IPS-NIHi11 (cell line): ENCODE data around the gene OSBPL9.
"Not testable (repeated sequence)": the region's sequence is repeated elsewhere in the genome, so short reads cannot be mapped to it uniquely, and the experiment has no call there.

Experiments
- DNase-seq: peaks from one replicate; pipeline ENCODE4 v3.0.0; 2012; ENCODE audit warnings: mixed read lengths, low spot score

The OSBPL9 gene

DNA sequence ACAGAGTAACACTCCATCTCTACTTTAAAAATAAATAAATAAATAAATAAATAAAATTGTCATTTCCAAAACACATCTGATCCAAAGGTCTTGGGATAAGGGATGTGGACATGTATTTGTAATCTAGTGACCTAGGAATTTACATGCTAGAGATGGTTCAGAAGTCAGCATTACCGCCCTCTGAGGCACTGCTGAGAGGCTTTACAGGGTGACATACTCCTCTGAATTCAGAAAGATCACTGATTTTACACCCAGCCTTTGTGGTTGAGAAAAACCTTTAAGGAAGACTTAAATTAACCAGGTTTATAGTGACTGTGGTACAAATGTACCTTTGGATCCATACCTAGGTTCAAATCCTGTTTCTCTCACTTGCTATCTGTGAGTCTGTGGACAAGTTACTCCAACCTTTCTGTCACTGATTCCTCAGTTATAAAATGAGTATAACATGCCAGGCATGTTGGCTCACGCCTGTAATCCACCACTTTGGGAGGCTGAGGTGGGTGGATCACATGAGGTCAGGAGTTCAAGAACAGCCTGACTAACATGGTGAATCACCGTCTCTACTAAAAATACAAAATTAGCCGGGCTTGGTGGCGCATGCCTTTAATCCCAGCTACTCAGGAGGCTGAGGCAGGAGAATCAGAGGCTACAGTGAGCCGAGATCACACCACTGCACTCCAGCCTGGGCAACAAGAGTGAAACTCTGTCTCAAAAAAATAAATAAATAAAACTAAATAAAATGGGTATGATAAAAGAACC lies 20.1 kb downstream of the OSBPL9 start:
- DNase-seq: no peak

DNA sequence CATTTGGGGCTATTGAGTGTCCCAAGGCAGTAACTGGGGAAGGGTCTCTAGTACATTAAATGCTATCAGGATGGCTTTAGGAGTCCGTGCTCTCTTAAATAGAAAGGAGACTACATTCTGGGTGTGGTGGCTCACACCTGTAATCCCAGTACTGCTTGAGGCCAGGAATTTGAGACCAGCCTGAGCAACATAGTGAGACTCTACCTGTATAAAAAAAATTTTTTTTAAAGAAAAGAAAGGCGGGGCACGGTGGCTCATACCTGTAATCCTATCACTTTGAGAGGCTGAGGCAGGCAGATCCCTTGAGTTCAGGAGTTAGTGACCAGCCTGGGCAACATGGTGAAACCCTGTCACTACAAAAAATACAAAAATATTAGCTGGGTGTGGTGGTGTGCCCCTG lies 21.5 kb downstream of the OSBPL9 start:
- no peak for DNase-seq

DNA sequence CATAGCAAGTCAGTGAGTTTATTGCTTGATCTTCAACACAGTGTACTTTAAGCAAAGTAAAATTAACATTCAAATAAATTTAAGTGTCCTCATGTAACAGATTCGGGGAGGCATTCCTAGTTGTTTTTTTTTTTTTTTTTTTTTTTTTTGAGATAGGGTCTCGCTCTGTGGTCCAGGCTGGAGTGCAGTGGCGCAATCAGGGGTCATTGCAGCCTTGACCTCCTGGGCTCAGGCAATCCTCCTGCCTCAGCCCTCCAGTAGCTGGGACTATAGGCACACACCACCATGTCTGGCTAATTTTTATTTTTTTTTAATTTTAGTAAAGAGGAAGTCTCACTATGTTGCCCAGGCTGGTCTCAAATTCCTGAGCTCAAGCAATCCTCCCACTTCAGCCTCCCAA lies 22.8 kb downstream of the OSBPL9 start:
- DNase-seq: no peak

DNA sequence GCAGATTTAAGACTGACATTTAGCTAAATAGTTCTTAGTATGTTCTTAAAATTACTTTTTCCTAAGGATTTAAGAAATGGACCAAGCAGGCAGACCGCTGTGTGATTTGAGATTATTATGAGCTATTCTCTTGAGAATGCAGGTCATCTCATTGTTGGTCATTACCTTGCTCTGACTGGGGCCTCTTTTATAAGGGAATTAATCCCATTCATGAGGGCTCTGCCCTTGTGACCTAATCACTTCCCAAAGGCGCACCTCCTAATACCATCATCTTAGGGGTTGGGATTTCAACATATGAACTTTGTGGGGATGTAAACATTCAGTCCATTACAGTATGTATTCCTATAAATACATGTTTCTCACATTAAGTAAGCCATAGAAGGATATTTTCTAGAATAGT lies 24.2 kb downstream of the OSBPL9 start:
- DNase-seq: no peak

DNA sequence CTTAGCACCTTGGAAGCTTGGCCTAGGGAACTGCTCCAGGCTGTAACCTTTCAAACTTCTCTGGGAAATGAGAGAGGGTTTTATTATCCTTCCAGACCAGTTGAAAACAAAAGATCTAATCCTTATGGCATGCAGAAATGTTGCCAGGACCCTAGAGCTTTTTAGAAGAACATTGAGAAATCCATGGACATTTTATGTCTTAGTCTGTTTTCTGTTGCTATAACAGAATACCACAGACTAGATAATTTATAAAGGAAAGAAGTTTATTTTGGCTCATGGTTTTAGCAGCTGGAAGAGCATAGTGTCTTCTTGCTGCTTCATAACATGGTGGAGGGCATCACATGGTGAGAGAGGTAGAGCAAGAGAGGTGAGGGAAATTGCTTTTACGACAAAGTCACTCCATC lies 25.8 kb downstream of the OSBPL9 start:
- DNase-seq: no peak

DNA sequence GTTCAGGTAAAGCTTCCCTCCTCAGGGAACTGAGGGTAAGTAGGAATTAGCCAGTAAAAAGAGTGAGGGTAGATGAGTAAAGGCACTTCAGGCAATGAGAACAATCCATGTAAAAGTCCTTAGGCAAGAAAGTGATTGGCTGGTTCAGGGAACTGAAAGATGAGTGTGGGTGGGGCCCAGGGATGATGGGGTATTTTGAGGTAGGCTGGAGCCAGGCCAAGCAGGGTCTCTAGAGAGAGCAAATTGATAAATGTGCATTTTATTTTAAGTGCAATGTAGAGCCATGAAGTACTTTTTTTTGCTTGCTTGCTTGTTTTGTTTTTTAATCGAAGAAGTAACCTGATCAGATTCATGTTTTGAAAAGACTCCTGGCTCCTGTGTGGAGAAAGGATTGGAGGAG lies 26.5 kb downstream of the OSBPL9 start:
- peak; percentile 8 for DNase-seq

DNA sequence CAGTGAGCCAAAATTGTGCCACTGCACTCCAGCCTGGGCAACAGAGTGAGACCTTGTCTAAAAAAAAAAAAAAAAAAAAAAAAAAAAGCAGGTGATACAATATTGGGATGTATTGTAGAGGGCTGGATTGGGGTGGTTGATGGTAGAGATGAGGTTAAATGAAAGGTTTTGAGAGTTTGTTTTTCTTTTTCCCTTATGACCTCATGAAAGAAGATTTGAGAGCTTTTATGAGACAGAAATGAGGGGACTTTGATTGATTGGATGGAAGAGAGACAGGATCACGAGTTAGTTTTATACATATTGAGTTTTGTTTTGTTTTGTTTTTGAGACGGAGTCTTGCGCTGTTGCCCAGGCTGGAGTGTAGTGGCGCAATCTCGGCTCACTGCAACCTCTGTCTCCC lies 27.1 kb downstream of the OSBPL9 start:
- no peak for DNase-seq

DNA sequence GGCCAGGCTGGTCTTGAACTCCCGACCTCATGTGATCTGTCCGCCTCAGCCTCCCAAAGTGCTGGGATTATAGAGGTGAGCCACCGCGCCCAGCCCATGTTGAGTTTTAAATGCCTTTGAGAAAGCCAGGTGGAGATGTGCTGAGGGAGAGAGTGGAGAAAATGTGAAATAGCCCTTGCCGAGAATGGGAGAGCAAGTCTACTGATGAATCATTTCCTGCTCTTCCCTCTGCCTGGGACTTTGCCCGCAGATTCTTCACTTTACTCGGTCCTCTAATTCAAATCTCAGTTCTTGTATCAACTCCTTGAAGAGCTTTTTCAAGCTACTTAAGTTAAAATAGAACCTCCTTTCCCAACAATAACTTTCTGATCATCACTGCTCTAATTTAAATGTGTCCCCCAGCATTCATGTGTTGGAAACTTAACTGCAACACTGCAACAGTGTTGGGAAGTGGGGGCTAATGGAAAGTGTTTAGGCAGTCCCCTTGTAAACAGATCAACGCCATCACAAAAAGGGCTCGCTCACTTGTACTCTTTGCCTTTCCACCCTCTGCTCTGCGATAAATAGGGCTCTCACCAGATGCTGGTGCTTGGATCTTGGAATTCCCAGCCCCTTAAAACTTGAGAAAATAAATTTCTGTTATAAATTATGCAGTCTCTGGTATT lies 27.8 kb downstream of the OSBPL9 start:
- DNase-seq: no peak

DNA sequence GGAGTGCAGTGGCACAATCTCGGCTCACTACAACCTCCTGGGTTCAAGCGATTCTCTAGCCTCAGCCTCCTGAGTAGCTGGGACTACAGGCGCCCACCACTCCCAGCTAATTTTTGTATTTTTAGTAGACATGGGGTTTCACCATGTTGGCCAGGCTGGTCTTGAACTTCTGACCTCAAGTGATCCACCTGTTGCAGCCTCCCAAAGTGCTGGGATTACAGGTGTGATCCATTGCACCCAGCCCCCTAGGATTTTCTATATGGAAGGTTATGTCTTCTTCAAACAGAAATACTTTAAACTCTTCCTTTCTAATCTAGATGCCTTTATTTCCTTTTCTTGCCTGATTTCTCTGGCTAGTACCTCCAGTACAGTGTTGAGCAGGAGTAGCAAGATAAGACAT lies 29.7 kb downstream of the OSBPL9 start:
- DNase-seq: not testable (repeated sequence)

DNA sequence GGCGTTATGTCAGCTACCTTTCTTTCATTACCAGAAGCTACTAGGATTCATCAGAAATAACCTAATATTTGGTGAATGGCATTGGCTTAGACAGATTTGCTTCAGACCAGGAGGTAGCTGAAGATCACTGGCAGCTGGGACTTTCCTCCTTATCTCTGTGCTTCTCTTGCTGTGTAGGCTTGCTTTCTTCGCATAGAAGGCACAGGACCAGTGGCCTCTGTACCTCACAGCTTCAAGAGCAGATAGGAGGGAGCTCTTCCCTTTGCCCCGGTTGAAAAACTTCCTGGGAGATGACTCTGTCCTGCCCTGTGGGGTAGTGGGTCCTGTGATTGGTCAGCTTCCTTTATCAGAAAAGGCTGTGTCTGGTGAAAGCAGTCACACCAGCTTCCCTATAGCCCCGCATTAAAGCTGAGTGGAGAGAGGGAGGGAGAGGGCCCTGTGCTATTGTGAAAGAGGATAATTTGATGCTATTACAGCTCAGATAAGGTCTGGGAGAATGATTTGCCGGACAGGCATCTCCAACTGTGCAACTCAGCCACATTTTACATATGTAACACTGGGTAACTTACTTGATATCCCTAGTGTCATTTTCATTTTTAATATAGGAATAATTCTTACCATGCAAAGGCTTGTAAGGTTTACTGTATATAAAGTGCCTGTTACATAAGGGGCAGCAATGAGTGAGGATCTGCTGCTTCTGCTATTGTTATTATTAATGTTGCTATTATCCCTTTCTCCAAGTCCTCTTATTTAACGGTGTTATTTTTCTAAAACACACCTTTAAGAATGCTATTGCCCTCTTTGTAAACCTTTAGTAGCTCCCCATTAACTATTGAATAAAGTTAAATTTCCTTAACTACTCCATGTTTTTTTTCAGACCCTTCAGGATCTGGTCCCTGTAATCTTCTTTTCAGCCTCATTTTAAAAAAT lies 31.6 kb downstream of the OSBPL9 start:
- peak; percentile 31 for DNase-seq

DNA sequence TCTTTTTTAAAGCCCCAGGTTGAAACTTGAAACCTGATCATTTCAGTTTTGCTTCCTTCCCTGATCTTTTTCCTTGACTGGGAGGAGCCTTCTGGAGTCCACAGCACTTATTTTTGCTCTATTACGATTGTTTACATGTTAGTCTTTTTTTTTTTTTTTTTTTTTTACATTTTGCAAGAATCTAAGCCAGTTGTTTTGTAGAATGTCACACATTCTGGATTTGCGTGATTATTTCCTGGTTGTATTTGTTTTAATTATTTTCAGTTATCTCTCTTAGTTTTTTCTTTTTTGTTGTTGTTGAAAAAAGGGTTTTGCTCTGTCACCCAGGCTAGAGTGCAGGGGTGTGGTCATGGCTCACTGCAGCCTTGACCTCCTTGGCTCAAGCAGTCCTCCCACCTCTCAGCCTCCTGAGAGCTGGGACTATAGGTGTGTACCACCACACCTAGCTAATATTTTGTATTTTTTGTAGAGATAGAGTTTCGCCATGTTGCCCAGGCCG lies 32.8 kb downstream of the OSBPL9 start:
- DNase-seq: no peak

DNA sequence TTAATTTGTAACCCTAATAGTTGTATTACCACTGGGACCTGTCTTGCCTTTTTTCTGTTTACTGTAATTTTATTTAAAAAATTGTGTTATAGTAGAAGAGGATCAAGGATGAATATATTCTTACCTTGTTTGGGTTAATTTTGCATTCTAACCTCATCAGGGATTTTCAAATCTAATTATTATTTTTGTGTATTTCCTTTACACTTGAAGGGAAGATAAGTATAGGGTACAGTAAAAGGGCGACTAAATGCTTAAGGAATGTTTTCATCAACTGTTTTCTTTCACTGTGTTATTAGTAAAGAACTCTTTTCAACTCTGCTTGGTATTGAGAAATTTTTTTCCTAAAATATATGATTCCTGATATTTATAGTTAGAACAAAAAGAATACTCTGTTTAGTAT lies 33.3 kb downstream of the OSBPL9 start:
- no peak for DNase-seq

DNA sequence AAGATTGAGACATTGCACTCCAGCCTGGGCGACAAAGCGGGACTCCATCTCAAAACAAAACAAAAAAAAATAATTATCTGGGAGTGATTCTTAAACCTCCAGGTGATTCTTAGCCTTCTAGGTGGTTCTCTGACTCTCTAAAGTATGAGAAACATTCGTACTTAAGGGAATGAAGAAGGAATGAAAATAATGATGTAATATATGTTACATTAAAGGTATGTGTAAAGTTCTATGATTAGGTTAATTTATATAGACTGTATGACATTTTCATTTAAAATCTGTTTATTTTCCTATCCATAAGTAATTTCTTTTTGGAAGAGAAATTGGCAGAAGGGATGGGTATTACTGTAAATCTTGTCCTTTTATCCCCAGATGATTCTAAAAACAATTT lies 34.7 kb downstream of the OSBPL9 start:
- DNase-seq: no peak

DNA sequence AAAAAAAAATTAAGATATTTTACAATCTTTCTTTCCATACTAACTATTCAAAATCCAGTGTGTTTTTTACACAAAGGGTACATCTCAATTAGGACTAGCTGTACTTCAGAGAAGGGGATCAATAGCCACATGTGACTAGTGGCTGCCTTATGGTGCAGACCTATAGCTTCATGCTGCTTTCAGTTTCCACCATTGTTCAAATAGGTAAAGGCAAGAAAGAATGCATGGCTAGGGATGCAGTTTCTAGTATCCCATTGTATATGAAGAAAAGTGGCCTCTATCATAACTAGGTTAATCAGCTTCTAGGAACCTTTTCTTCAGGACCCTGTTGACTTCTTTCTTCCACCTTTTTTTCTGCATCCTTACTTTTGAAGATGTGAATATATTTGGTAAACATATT lies 35.7 kb downstream of the OSBPL9 start:
- DNase-seq: no peak

DNA sequence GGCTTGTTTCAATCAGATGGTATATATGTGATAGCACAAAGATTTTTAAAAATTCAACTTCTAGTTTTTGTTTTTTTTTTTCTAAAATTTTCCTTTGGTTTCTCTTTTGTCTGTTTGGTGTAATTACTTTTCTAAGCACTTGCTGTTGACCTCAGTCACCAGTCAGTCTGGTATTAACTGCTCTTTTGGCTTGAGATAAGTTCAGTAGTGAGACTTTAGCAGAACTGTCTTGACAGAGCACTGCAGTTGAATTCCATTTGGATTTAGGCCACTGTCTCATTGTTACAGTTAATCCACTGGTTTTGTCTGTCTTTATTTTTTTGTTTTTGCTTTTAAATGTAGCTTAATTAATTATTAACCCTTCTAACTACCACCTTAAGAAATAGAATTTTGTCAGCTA lies 36.2 kb downstream of the OSBPL9 start:
- no peak for DNase-seq

DNA sequence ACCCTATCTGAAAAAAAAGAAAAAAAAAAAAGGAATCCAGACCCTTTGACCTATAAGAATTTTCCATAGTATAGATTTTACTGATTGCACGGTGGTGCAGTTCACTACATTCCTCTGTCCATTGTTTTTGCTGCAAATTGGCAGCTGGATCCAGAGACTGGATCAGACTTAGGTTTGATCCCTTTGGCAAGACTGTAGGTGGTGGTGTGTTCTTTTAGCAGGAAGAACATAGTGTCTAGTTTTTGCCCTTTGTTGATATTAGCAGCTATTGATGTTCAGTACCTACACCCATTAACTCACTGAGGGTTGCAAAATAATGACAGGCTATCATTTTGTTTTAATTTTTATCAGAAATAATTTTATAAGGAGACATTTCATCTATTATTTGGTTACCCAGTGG lies 37.1 kb downstream of the OSBPL9 start:
- no peak for DNase-seq

DNA sequence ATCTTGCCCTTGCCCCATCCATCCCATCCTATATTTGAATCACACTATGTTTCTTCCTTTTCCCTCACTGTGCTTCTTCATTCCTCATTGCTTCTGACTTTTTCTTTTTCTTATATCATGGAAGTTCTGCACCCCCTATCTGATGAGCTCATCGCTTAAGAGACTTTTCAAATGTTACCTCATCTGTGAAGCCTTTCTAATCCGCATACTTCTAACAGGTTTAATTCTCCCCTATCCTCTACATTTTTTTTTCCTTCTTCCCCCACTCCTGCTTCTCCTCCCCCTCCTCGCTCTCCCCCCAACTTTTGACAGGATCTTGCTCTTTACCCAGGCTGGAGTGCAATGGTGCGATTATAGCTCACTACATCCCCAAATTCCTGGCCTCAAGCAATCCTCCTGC lies 39.5 kb downstream of the OSBPL9 start:
- DNase-seq: no peak

DNA sequence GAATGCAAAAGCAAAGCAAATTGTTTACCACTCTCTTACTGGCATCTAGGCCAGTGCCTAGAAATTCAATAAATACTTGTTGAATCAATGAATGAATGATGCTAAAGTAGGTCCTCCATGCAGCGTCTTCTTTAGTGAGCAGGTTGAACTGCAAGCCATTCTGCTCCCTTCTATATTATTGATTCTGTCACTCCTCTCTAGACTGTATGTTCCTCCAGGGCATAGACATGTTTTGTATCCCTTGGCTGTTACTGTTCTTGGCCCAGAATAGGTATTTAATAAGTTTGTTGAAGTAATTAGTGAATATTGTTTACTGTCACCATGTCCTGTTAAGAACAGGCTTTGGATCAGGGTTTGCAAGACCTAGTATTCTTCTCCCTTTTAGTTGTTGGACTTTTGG lies 43.7 kb downstream of the OSBPL9 start:
- no peak for DNase-seq

DNA sequence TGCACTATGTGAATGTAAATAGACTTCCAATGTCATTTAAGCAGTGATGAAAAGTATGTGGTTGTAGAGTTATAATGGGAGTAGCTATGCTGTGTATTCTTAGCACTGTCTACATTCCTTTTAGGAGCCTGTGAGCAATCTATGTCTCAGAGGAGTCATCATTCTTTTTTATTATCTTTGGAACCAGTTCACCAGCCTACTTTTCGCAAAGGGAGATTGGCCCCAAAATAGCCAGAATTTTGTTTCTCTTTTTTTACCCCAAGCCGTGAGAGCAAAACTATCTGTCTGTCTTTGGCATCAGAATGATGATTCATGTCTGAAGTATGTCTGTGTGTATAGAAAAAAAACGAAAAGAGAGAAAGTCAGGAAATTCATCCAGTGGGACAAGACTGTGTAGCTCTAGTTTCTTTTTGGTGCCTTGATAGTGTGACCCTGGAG lies 44.2 kb downstream of the OSBPL9 start:
- no peak for DNase-seq

DNA sequence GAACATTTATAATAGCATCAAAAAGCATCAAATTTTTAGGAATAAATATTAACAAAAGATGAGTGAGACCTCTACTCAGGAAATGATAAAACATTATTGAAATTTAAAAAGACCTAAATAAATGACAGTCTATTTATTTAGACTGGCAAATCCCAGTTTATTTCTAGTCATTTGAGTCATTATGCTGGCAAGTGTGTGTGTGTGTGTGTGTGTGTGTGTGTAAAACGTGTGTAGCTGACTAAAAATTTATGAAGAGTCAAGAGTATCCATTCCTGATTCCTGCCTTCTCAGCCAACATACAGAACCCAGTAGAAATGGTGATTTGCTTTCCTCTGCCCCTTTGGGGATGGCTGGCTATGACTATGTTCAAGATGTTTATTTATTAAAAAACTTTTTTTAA lies 46.2 kb downstream of the OSBPL9 start:
- no peak for DNase-seq

DNA sequence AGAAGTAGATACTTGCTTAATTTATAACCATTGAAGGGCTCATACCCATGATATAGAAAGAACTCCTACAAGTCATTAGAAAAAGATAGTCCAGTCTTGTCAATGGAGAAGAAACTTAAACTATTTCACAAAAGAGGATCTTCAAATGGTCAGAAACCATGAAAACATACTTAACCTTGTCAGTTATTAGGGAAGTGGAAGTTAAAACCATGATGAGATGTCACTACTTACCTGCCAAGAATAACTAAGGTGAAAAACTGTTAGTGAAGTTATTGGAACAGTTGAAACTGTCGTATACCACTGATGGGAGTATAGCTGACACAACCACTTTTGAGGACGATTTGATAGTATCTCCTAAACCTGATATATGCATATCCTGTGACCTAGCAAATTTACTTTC lies 46.8 kb downstream of the OSBPL9 start:
- DNase-seq: no peak

DNA sequence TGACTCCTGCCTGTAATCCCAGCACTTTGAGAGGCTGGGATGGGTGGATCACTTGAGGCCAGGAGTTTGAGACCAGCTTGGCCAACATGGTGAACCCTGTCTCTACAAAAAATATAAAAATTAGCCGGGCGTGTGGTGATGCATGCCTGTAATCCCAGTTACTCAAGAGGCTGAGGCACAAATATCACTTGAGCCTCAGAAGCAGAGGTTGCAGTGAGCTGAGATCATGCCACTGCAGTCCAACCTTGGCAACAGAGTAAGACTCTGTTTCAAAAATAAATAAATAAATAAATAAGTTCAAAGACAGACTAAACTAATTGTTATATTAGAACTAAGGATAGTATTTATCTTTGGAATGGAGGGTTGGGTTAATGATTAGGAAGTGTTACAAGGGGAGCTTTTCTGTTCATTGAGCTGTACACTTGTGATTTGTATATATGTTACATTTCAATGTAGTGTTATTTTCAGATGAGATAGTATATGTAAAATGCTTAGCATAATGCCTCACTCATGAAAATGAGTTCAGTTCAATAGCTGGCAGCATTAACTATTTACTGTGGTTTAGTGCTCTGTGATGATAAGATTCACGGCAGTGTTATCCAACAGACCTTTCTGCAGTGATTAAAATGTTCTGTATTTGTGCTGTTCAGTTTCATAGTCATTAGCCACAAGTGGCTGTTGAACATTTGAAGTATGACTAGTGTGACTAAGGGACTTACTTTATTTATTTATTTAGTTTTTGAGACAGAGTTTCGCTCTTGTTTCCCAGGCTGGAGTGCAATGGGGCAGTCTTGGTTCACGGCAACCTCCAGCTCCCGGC lies 47.7 kb downstream of the OSBPL9 start:
- no peak for DNase-seq
